Testis (tissue), 3 donors: Measurements from ENCODE around the gene TMEM120A. TPM values are rescaled to one million over a fixed set of nuclear protein-coding genes. Genes with fewer than 3 reads are reported as not detected.

Source experiments
- DNase-seq: peaks from one replicate; pipeline ENCODE4 v3.0.0-alpha.2; 2019
- H3K27ac ChIP-seq, 2 donors: fragments of 200-600 bp; sonication (generic); one replicate each; pipeline ENCODE4 v1.5.1; 2019
- H3K27me3 ChIP-seq: fragments of 200-600 bp; sonication (generic); one replicate; pipeline ENCODE4 v1.5.1; 2019
- H3K36me3 ChIP-seq: fragments of 200-600 bp; sonication (generic); one replicate; pipeline ENCODE4 v1.5.1; 2017; ENCODE audit warnings: low read depth; ENCODE audit errors: missing control alignments
- H3K4me1 ChIP-seq: fragments of 200-600 bp; sonication (generic); one replicate; pipeline ENCODE4 v1.5.1; 2019
- H3K4me3 ChIP-seq, 2 donors: fragments of 200-600 bp; sonication (generic); one replicate each; pipeline ENCODE4 v1.5.1; 2017 to 2019
- H3K9me3 ChIP-seq: fragments of 200-600 bp; sonication (generic); one replicate; pipeline ENCODE4 v1.5.1; 2017
- CTCF ChIP-seq, 3 experiments: fragments of 450-650 bp in 2 of 3; fragments of 200-600 bp in 1 of 3; sonication (generic) in 1 of 3; IDR thresholded peaks; one replicate each; pipeline ENCODE4 v1.5.1; 2016 to 2019; ENCODE audit warnings: antibody characterized with exemption in 3 of 3, mild to moderate bottlenecking in 2 of 3, moderate library complexity in 1 of 3
- POLR2A ChIP-seq: fragments of 450-650 bp; IDR thresholded peaks from one replicate; pipeline ENCODE4 v1.6.1; 2017; ENCODE audit warnings: antibody characterized with exemption, mild to moderate bottlenecking, moderate library complexity
- WGBS, 2 donors: methylation state at CpG; one replicate each; pipeline ENCODE4 v1.1.5; 2018; 5-methylcytosine and 5-hydroxymethylcytosine counted together
- intact Hi-C: fragments of 100-400 bp; cut with DNase I; formaldehyde crosslinking; loops from one replicate; pipeline ENCODE4 v1.15.1; 2023; ENCODE audit warnings: low total_unique reads
- polyA plus RNA-seq: library from polyadenylated mRNA; stranded (reverse); fragments of 350-450 nt; fragmentation: Illumina TruSeq; extraction: RNeasy Lipid Tissue Mini Kit (QIAGEN cat#74804); gene quantifications from one replicate; pipeline ENCODE4 v1.2.3, GENCODE V29; 2014; ENCODE audit warnings: low read depth, low replicate concordance; ENCODE audit not compliant: insufficient read depth
- total RNA-seq, 2 donors: library from RNA; depleted of rRNA; stranded (reverse); fragments of >200 nt; gene quantifications; one replicate each; pipeline ENCODE4 v1.2.3, GENCODE V29; 2016

The TMEM120A gene
- total and polyA plus RNA-seq, 3 donors from 2014 or later: 85.9 to 270 (median 150) TPM

- Histone ChIP-seq H3K4me1 (peaks cover 55% of the 10 kb centered on the region), H3K27ac (peak overlapping the region; percentile 33 to 83), H3K9me3 (no peaks in the 10 kb centered on the region), H3K27me3 (no peaks in the 10 kb centered on the region), H3K4me3 (no peak overlapping the region), H3K36me3 (no peaks in the 10 kb centered on the region)
- peak; percentile 75 for DNase-seq
- TF ChIP-seq CTCF (IDR thresholded peaks at IDR 0.05) (no peak), POLR2A (no peak)
- intact Hi-C loops: no loop called here
- 51 to 71% methylated on average over 18 to 26 of the region's 26 CpGs for WGBS, 2 donors
Observed at GRCh38 chr7:75966190-75966961, 28.0 kb downstream of the TMEM120A start.

- TF ChIP-seq POLR2A (no peak), CTCF (IDR thresholded peaks at IDR 0.05) (no peak)
- DNase-seq: no peak
- H3K9me3 ChIP-seq: no peaks in the 10 kb centered on the region
- H3K36me3 ChIP-seq: no peaks in the 10 kb centered on the region
- no peak overlapping the region for H3K4me3 ChIP-seq
- H3K4me1 ChIP-seq: peaks cover 55% of the 10 kb centered on the region
- H3K27me3 ChIP-seq: no peaks in the 10 kb centered on the region
- H3K27ac ChIP-seq: peak overlapping the region; percentile 4 to 83
- WGBS, 2 donors: 65 to 72% methylated on average over 9 to 13 of the region's 13 CpGs
- intact Hi-C loops: no loop called here
Observed at GRCh38 chr7:75965617-75966016, 28.8 kb downstream of the TMEM120A start.

GRCh38 chr7:75963381-75963995 lies 30.9 kb downstream of the TMEM120A start:
- no peaks in the 10 kb centered on the region for H3K27me3 ChIP-seq
- H3K4me1 ChIP-seq: peaks cover 43% of the 10 kb centered on the region
- no peaks in the 10 kb centered on the region for H3K9me3 ChIP-seq
- H3K36me3 ChIP-seq: no peaks in the 10 kb centered on the region
- H3K4me3 ChIP-seq: no peak overlapping the region
- H3K27ac ChIP-seq: peak overlapping the region; percentile 62 to 74
- WGBS, 2 donors: 57 to 63% methylated on average over 7 to 9 of the region's 9 CpGs
- intact Hi-C loops: no loop called here
- TF ChIP-seq CTCF (IDR thresholded peaks at IDR 0.05) (no peak), POLR2A (no peak)
- no peak for DNase-seq

GRCh38 chr7:75962607-75963380 lies 31.6 kb downstream of the TMEM120A start:
- DNase-seq: no peak
- 34 to 39% methylated on average over 18 of the region's 18 CpGs for WGBS, 2 donors
- Histone ChIP-seq H3K27me3 (no peaks in the 10 kb centered on the region), H3K27ac (peak overlapping the region; percentile 62 to 74), H3K4me3 (no peak overlapping the region), H3K4me1 (peaks cover 36% of the 10 kb centered on the region), H3K36me3 (no peaks in the 10 kb centered on the region), H3K9me3 (no peaks in the 10 kb centered on the region)
- TF ChIP-seq POLR2A: no peak
- no peak for TF ChIP-seq CTCF (IDR thresholded peaks at IDR 0.05)
- intact Hi-C loops: no loop called here
